H1 (cell line): ENCODE results near the gene PSD. TPM values are rescaled to one million over a fixed set of nuclear protein-coding genes. Genes with fewer than 3 reads are reported as not detected.
A peak's percentile ranks its signal among the peaks of the same experiment; 100 is the strongest.

ENCODE experiments used
- polyA plus RNA-seq, 7 experiments: library from polyadenylated mRNA; depleted of rRNA in 3 of 7; stranded (reverse) in 5 of 7; unstranded in 2 of 7; fragments of >200 nt in 5 of 7; fragments of 200-250 nt in 2 of 7; gene quantifications; 1 replicate in 5 of 7; 2 replicates in 1 of 7; 4 replicates in 1 of 7; pipeline versions ENCODE4 v1.2.1 to v1.2.3, GENCODE V29; 2011 to 2013; ENCODE audit warnings: missing spikeins in 2 of 7, mixed read lengths in 2 of 7
- total RNA-seq: library from RNA; stranded (reverse); fragmentation: NEBNext Ultra II Directional; extraction: Animal tissue kit (Norgen Biotek cat#: 25700); gene quantifications from 2 replicates; pipeline ENCODE4 v1.2.1, GENCODE V29; 2021
- TF ChIP-seq, protein P1 (sequence below), 3 experiments: IDR thresholded peaks; 1 replicate in 2 of 3; 2 replicates in 1 of 3; pipeline versions ENCODE4 v1.5.1 to v1.6.1; 2011; ENCODE audit warnings: low read length in 3 of 3, mild to moderate bottlenecking in 3 of 3, inconsistent platforms in 2 of 3, low read depth in 1 of 3, moderate library complexity in 1 of 3; ENCODE audit not compliant: insufficient read depth in 1 of 3; ENCODE audit errors: control extremely low read depth in 1 of 3

The PSD gene
- total and polyA plus RNA-seq, 2 of the 8 experiments (the other 6 are each of a cell fraction or from before 2014, with no cell fraction given) = 5.4 to 6.0 TPM

DNA sequence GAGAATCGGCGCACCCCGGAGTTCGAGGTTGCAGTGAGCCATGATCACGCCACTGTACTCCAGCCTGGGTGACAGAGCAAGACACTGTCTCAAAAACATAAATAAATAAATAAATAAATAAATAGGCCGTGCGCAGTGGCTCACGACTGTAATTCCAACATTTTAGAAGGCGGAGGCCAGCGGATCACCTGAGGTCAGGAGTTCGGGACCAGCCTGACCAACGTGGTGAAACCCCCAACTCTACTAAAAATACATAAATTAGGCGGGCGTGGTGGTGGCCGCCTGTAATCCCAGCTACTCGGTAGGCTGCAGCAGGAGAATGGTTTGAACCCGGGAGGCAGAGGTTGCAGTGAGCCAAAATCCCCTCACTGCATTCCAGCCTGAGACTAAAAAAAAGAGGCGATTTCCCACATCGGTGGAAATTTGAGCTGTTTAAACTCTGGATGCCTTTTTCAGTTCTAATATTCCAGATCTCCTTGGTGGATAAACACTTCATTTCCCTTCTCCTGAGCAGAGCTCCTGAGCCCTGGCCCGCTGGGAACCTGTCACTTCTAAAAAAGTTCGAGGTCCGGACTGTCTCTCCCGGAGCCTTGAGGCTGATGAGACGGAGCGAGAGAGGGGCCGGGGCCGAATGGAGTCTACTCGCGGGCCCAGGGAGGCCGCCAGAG lies 25.0 kb downstream of the PSD start (continued):
- TF ChIP-seq, protein P1, sequence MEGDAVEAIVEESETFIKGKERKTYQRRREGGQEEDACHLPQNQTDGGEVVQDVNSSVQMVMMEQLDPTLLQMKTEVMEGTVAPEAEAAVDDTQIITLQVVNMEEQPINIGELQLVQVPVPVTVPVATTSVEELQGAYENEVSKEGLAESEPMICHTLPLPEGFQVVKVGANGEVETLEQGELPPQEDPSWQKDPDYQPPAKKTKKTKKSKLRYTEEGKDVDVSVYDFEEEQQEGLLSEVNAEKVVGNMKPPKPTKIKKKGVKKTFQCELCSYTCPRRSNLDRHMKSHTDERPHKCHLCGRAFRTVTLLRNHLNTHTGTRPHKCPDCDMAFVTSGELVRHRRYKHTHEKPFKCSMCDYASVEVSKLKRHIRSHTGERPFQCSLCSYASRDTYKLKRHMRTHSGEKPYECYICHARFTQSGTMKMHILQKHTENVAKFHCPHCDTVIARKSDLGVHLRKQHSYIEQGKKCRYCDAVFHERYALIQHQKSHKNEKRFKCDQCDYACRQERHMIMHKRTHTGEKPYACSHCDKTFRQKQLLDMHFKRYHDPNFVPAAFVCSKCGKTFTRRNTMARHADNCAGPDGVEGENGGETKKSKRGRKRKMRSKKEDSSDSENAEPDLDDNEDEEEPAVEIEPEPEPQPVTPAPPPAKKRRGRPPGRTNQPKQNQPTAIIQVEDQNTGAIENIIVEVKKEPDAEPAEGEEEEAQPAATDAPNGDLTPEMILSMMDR (IDR thresholded peaks at IDR 0.05; ENCODE audit: control extremely low read depth in 1 of 3, insufficient read depth in 1 of 3, low read depth in 1 of 3, low read length in 3 of 3) = peak in 1 of 3 experiments; percentile 70; a peak in 1 of 4 replicates
